HG02623 (cell line): ENCODE results near the gene CCDC134.

Experiments
- ATAC-seq: cut with Tn5 transposase; IDR thresholded peaks from one replicate; pipeline ENCODE4 v1.9.1; 2021; ENCODE audit warnings: moderate library complexity; ENCODE audit not compliant: unreplicated experiment

Gene CCDC134

GRCh38 chr22:41800348-41801146 is at the start of gene CCDC134:
CCDC134 (plus strand) TSS chr22:41800679; CDS start chr22:41808891, 8,212 bp downstream.
- ATAC-seq = peak; percentile 83

GRCh38 chr22:41752011-41752970 is 48.2 kb upstream of the CCDC134 start:
- no peak for ATAC-seq

- ATAC-seq = no peak
Measured at GRCh38 chr22:41753984-41754383, 46.5 kb upstream of the CCDC134 start.

- ATAC-seq = no peak
Measured at GRCh38 chr22:41757502-41757901, 43.0 kb upstream of the CCDC134 start.

GRCh38 chr22:41758231-41758630 is 42.2 kb upstream of the CCDC134 start:
- ATAC-seq = no peak

GRCh38 chr22:41762980-41763779 is 37.3 kb upstream of the CCDC134 start:
- no peak for ATAC-seq

GRCh38 chr22:41766476-41766875 is 34.0 kb upstream of the CCDC134 start:
- no peak for ATAC-seq

GRCh38 chr22:41768430-41768829 is 32.0 kb upstream of the CCDC134 start:
- no peak for ATAC-seq

GRCh38 chr22:41770715-41771468 is 29.6 kb upstream of the CCDC134 start:
- no peak for ATAC-seq

GRCh38 chr22:41772198-41772597 is 28.3 kb upstream of the CCDC134 start:
- no peak for ATAC-seq

GRCh38 chr22:41772645-41773044 is 27.8 kb upstream of the CCDC134 start:
- no peak for ATAC-seq

- ATAC-seq = no peak
Measured at GRCh38 chr22:41775338-41775737, 25.1 kb upstream of the CCDC134 start.

GRCh38 chr22:41775976-41776375 is 24.5 kb upstream of the CCDC134 start:
- ATAC-seq = no peak

- ATAC-seq = no peak
Measured at GRCh38 chr22:41776381-41776780, 24.1 kb upstream of the CCDC134 start.

- ATAC-seq = no peak
Measured at GRCh38 chr22:41777749-41778425, 22.6 kb upstream of the CCDC134 start.

- ATAC-seq = no peak
Measured at GRCh38 chr22:41779929-41780505, 20.5 kb upstream of the CCDC134 start.

- peak; percentile 85 for ATAC-seq
Measured at GRCh38 chr22:41780746-41781505, 19.6 kb upstream of the CCDC134 start.

- ATAC-seq = peak; percentile 6
Measured at GRCh38 chr22:41781507-41781906, 19.0 kb upstream of the CCDC134 start.

GRCh38 chr22:41782316-41782715 is 18.2 kb upstream of the CCDC134 start:
- no peak for ATAC-seq
